Mammary epithelial cell (primary cell): ENCODE results near the gene PGLYRP1.

Source experiments
- EZH2 ChIP-seq: IDR thresholded peaks from 2 replicates; pipeline ENCODE4 v1.6.1; 2012; ENCODE audit warnings: low read length, inconsistent platforms, borderline replicate concordance
- TF ChIP-seq, protein P1 (sequence below), 2 donors: IDR thresholded peaks in 1 of 2; conservative IDR thresholded peaks in 1 of 2; 2 replicates each; pipeline ENCODE4 v1.5.1; 2011 to 2012; ENCODE audit warnings: inconsistent platforms in 2 of 2, low read length in 2 of 2, mild to moderate bottlenecking in 2 of 2, control low read depth in 1 of 2, low read depth in 1 of 2; ENCODE audit not compliant: insufficient read depth in 1 of 2; ENCODE audit errors: extremely low read depth in 1 of 2

GRCh38 chr19:45999653-46000121 is 23.2 kb downstream of the PGLYRP1 start:
- TF ChIP-seq, protein P1, sequence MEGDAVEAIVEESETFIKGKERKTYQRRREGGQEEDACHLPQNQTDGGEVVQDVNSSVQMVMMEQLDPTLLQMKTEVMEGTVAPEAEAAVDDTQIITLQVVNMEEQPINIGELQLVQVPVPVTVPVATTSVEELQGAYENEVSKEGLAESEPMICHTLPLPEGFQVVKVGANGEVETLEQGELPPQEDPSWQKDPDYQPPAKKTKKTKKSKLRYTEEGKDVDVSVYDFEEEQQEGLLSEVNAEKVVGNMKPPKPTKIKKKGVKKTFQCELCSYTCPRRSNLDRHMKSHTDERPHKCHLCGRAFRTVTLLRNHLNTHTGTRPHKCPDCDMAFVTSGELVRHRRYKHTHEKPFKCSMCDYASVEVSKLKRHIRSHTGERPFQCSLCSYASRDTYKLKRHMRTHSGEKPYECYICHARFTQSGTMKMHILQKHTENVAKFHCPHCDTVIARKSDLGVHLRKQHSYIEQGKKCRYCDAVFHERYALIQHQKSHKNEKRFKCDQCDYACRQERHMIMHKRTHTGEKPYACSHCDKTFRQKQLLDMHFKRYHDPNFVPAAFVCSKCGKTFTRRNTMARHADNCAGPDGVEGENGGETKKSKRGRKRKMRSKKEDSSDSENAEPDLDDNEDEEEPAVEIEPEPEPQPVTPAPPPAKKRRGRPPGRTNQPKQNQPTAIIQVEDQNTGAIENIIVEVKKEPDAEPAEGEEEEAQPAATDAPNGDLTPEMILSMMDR (conservative IDR thresholded peaks at IDR 0.05 in 1 of 2, IDR thresholded peaks at IDR 0.05 in 1 of 2; ENCODE audit: extremely low read depth in 1 of 2, insufficient read depth in 1 of 2, low read depth in 1 of 2, low read length in 2 of 2) = no peak
- no peak for TF ChIP-seq EZH2
